CD4-positive, alpha-beta T cell treated with Interleukin-2 at 100 ng/mL for 4 hours (primary cell): ENCODE results near the gene TRPV4.

Experiments
- DNase-seq: peaks from one replicate; pipeline ENCODE4 v3.0.0-alpha.2; 2020; ENCODE audit warnings: low spot score

Gene TRPV4

DNA sequence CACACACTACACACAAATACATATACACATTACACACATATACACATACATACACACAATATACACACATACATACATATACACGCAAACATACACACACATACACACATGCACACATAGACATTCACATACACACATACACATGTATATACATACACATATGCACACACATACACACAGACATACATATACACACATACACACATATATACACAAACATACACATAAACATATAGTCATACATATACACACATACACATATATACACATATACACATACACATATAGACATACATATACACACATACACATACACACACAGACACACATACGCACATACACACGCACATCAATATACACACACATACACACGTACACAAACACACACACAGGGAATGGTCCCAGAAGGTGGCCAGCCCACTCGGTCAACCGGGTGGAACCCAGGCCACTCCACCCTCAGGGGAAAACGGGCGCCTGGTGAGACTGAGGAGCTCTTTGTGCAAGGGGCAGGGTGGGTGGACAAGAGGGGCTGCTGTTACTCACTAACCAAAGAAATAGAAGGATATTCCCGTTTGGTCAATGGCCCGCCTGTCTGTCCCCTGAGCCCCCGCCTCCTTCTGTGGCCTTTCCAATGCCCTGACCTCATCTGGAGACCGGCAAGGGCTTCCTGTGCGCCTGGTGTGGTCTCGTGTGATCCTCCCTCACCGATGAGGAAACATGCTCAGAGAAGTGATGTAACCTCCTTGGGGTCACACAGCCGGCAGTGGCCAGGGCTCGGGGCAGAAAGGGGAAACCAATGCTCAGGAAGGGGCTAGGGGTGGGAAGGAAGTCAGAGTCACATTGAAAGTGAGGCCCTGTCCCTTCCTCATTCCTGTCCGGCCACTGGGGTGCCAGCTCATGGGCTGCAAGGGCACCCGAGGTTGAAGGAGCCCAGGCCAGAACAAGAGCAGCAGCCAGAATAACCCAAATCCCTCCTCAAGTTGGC is 5.3 kb downstream of the TRPV4 start:
- peak; percentile 12 for DNase-seq

DNA sequence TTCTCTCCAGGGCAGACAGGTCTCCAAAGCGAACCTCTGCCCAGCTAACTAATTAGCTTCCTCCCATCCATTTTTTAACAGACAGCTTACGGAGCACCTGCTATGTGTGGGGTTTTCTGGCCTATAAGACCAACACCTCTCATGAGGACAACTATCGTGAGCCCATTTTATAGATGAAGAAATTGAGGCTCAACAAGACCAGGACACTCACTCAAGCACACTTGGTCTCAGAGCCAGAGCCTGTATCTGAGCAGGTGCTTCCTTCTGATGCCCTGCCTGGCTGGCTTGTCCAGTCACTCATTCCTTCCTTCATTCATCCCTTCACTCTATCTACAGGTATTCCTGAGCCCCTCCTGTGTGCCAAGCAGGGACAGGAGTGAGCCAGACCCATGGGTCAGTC is 6.1 kb downstream of the TRPV4 start:
- no peak for DNase-seq

DNA sequence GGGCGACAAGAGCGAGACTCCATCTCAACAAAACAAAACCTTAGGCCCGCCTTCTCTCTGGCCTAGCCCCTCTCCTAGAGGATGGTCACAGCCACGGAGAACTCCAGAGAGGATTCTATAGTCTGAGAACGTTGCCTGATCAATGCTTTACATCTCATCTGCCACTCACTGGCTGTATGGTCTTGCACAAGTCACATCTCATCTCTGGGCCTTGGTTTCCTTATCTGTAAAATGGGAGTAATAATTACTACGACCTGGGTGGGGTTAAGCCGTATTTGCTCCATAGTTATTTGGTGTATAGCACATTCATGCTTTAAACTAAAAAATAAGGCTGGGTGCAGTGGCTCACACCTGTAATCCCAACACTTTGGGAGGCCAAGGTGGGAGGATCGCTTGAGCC is 8.5 kb downstream of the TRPV4 start:
- no peak for DNase-seq

DNA sequence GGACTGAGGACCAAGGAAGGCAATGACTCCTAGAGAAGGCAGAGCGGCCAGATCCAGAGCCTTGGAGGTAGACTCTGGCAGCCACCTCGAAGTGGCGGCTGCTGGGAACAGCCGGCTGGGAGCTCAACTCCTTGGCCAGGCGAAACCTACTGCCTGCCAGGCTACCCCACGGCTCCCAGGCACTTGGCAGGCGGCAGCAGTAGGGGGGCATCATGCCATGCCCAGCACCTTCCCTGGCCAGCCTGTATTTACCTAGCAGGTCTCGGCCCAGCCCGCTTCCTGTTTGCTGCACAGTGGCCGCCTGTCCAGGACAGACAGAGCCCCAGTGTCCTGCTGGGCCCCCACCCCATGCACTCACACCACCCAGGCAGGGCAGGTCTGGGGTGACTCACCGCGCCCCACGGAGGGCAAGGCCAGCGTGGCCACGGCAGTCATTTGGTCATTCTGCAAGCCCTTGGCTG is 10.2 kb downstream of the TRPV4 start:
- no peak for DNase-seq

DNA sequence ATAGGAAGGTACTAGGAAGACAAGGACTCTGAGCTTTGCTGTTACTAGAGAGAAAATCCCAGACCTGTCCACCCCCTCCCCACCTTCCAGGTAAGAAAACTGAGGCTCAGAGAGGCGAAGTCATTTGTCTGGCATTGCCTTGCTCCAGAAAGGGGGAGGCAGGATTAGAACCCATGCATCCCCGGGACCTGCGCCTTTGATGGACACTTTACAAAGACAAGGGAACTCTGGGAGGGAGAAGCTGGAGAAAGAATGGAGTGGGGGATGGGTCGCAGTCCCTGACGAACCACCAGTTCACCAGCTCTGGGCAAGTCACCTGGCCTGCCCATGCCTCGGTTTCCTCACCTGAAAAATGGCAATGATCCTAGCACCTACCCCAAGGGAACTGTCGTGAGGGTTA is 10.8 kb downstream of the TRPV4 start:
- no peak for DNase-seq

DNA sequence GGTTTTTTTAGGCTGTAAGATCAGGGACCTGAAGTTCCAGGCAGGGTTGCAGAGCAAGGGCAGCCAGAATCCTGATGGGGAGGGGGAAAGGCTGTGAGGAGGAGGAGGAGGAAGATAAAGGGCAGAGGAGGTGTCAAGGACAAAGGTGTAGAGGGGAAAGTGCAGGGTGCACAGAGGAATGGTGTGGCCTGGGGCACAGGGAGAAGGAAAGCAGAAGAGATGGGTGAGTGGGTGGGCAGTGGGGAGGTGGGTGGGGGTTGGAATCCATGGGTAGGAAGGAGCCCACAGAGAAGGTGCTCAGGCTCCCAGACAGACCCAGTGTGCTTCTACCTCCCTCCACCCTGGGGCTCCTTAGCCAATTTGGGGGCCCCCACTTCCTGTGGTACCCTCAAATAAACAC is 11.2 kb downstream of the TRPV4 start:
- DNase-seq, result no peak

DNA sequence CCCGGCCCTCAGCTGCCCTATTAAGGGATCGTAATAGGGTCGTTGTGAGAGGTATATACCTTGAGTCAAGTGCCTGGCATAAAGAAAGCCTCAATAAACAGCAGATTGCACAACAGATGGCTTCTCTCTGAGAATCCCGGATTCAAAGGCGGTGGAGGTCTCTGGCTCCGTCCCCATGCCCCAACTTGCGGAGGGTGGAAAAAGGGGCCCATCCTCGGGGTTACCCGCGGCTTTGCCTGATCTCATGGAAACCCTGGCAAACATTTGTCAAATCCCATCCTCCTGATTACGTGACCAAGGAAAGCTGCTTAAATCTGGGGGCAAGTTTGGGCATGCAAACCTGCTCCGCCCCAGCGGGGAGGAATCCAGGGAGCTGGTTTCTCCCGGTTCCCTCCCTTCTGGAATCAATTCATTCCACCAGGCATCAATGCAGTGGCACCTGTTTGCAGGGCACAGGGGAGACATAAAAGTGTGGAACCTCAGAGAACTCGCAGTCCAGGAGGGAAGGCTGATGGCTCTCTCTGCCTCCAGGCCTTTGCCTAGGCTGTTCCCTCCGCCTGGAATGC is 12.3 kb downstream of the TRPV4 start:
- no peak for DNase-seq

DNA sequence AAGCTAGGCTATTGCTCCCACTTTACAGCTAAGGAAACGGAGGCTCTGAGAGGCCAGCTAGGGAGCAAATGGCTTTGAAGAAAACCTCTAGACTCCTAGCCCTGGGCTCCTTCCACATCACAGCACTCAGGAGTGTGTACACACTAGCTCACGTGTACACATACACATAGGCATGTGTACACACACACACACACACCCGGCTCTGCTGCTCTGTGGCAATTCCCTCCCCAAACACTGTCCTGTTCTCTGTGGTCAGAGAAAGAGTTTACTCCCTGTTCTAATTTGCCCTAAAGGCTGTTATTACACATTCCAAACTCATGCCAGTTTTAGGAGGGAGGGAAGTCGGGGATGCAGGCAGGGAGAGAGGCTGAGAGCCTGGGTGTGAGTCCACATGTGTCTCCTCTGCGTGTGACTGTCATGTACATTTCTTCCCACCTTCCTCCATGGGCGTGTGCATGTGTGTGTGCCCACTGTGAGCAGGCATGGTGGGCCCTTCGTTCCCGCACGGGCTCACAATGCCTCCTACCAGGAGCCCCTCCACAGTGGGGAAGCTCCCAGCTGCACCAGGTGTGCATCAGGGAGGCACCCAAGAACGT is 14.2 kb downstream of the TRPV4 start:
- DNase-seq, result no peak

DNA sequence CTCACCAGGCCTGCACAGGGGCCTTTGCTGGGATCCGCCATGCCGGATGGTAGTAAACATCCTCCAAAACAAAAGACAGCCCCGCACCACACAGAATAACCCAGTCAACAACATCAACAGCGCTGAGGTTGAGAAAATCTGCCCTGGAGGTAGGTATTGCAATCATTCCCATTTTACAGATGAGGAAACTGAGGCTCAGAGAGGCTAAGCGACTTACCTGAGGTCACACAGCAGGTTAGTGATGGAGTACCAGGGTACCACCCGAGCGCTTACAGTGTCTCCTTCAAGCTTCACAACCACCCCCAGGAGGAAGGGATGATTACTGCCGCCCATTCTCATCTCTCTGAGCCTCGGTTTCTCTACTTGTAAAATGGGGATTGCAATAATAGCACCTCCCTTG is 14.9 kb downstream of the TRPV4 start:
- DNase-seq, result no peak

DNA sequence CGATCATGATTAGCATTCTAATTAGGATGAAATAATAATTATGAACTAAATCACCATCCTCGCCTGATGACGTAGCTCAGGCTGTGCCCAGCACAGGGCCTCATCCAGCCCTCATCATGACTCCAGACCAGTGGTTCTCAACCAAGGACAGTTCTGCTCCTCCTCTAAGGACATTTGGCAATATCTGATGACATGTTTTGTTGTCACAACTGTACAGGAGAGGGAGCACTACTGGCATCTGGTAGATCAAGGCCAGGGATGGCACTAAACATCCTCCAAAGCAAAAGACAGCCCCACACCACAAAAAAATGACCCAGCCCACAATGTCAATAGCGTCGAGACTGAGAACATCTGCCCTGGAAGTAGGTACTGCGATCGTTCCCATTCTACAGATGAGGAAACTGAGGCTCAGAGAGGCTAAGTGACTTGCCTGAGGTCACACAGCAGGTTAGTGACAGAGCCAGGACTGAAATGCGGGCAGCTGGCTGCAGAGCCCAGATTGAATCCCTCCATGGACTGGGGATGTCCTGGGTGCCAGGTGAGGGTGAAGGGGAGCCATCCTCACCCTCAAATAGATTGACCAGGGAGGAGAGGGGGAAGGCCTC is 15.5 kb downstream of the TRPV4 start:
- DNase-seq, result no peak

DNA sequence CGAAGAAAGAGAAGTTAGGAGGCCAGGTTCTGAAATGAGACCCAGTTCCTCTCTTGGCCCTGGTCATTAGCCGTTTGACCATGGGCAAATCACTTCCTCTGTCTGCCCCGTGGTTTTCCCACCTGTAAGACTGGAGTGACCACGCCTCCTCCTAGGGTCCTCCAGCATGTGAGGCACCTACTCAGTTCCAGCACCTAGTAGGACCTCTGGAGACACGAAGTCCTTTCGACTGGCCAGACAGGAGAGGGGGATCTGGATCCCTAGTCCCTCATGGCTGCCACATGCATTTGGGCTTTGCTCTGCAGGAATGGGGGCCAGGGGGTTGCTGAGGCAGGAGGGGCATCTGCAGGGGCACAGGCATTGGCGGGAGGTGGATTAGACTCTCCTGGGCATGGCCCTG is 16.3 kb downstream of the TRPV4 start:
- DNase-seq, result no peak

DNA sequence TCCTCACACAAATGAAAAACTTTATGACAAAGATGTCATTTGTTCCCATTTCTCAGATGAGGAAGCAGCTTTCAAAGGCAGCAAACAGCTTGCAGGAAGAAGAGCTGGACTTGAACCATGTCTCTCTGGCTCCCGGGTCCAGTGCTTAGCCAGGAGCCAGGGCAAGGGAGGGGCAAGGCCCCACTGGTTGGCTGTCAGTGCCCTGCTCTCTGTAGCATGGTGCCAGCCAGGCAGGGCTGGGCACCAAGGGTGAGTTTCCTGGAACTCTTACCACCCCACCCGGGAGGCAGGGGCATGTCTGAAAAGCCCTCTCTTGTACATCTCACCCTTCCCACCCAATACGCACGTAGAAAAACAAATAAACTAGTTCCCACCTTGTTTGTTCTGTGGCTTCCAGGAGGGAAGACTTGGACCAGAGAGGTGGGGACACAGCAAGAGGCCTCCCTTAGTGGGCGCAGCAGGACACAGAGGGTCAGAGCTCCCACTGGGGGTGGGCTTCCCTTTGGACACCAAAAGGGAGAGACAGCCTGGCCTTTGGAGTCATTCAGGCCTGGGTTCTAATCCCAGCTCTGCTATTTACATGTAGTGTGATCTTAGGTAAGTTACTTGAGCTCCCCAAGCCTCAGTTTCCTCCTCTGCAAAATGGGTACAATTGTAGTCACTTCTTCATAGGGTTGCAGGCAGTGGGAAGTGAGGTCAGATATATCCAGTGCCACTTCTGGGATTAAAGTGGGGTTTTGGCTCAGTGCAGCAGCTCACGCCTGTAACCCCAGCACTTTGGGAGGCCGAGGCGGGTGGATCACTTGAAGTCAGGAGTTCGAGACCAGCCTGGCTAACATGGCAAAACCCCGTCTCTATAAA is 17.2 kb downstream of the TRPV4 start:
- DNase-seq, result no peak

DNA sequence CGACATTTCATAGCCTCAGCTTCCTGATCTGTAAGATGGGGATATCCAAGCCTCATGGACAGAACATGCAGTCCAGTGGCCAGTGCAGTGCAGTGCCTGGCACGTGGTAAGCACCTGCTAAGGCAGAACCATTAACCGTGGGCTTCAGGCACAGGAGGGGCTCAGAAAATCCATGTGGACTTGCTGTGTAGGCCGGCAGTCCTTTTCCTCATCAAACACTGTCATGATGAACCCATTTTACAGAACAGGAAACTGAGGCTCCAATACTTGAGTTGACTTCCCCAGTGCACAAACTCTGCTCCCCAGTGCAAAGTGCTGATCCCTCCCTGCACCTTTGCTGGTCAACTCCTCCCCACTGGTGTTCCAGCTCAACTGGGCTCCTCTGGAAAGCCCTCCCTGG is 18.0 kb downstream of the TRPV4 start:
- DNase-seq, result no peak

DNA sequence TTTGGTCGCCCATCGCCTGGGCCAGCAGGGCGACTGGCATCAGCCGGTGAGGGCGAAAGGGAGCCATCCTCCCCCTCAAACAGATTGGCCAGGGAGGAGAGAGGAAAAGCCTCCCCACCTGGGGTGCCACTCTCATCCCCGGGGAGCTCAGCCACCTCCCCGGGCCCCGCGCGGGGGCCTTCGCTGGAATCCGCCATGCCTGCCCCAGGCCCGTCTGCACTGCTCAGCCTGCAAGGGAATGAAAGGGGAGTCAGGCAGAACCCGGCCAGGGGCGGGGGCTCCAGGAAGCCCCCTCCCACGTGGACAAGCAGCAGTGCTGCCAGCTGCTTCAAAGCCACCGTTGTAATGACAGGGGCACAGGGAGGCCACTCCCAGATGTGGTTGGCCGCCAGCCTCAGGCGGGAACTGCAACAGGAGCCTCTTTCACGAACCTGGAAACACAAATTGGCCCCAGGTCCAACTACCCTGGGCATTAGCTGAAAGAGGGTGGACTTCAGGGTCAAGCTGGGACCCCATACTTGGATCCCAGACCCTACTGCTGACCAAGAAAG is 18.5 kb downstream of the TRPV4 start:
- DNase-seq, result no peak

DNA sequence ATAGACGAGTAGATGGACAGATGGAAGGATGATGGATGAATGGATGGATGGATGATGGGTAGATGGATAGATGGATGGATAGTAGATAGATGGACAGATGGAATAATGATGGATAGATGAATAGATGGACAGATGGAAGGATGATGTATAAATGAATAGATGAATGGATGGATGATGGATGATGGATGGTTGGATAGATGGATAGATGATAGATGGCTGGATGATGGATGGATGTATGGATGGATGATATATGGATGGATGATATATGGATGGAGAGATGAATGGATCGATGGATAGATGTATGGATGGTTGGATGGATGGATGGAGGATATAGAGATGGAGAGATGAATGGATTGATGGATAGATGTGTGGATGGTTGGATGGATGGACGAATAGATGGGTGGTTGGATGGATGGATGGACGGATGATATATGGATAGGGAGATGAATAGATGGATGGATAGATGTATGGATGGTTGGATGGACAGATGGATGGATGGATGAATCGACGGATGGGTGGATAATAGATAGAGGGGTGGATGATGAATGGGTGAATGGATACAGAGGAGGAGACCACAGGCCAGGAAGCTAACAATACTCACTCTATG is 19.3 kb downstream of the TRPV4 start:
- no peak for DNase-seq

DNA sequence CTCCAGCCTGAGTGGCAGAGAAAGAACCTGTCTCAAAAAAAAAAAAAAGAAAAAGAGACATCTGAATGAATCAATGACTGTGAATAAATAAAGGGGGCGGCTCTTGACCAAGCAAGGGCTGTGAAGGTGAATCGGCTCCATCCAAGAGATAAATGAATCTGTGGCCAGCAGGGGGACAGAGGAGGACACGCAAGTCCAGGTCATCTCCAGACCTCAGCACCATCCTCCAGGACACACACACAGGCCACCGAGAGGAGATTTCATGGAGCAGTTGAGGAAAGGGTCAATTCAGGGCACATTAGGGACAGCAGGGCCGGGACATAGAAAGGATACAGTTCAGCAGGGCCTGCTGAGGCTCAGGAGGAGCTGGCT is 21.6 kb downstream of the TRPV4 start:
- DNase-seq, result no peak

DNA sequence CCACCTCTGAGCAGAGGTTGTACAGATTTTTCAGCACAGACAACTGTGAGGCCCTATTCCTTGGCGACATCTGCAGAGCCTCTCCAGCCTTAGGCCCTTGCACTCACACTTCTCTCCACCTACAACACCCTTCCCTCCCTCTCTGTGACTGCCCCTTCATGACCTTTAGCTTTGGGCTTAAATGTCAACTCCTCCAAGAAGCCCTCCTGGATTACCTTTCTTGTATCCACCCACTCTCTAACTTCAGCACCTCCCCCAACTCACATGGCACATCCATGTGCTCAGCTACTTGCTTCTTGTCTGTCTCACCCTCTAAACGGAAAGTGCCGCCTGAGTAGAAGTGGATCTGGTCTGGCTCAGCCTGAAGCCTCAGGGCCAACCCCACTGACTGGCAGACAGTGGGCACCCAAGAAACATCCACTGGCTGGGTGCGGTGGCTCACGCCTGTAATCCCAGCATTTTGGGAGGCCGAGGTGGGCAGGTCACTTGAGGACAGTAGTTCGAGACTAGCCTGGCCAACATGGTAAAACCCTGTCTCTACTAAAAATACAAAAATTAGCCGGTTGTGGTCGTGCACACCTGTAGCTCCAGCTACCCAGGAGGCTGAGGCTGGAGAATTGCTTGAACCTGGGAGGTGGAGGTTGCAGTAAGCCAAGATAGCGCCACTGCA is 22.1 kb downstream of the TRPV4 start:
- no peak for DNase-seq

DNA sequence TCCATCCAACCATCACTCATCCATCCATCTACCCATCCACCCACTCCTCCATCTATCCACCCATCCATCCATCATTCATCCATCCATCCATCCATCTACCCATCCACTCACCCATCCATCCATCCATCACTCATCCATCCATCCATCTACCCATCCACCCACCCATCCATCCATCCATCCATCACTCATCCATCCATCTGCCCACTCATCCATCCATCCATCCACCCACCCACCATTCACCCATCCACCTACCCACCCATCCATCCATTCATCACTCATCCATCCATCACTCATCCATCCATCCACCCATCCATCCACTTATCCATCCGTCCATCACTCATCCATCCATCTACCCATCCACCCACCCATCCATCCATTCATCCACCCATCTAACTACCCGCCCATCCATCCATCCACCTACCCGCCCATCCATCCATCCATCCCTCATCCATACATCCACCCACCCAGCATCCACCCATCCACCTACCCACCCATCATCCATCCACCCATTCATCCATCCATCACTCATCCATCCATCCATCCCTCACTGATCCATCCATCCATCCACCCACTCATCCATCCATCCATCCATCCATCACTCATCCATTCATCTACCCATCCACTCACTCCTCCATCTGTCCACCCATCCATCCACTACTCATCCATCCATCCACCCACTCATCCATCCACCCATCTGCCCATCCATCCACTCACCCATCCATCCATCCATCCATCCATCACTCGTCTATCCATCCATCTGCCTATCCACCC is 24.1 kb downstream of the TRPV4 start:
- no peak for DNase-seq

DNA sequence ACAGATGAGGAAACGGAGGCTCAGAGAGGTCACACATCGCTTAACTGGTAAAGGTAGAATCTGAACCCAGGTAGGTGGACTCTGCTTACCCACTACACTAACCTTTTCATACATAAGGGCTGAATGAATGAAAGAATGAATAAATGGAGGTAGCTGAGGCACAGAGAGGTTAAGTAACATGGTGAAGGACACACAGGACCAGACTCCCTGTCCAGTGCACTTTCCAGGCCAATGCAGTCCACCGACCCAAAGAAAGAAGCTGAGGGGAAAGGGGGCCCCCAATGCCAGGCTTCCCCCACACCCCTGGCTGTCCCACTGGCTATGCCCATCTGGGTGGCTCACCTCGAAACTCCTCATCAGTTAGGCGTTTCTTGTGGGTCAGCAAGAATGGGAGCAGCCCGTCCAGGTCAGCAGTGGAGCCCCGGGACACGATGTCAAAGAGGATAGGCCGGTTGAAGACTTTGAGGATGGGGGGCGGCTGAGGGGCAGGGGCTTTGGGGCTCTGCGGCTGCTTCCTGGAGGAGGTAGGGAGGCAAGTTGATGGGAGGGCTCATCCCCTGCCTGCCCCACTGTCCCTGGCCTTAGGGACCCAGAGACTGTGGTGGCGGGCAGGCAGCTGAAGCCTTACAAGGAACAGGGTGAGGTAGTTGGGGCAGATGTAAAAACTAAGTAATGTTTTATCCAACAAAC is 25.1 kb downstream of the TRPV4 start:
- no peak for DNase-seq
